Mesothelial cell of epicardium (in vitro differentiated cells): ENCODE measurements around the gene KAZN. TPM values are rescaled to one million over a fixed set of nuclear protein-coding genes. Genes with fewer than 3 reads are reported as not detected.

Experiments
- DNase-seq, 2 experiments: peaks; one replicate each; pipeline ENCODE4 v3.0.0; 2021; ENCODE audit warnings: low spot score in 2 of 2; ENCODE audit not compliant: unreplicated experiment in 2 of 2
- H3K27ac Mint-ChIP-seq: 2 replicates; pipeline ENCODE4 v1.8.0; 2021; ENCODE audit warnings: mixed read lengths
- H3K27me3 Mint-ChIP-seq: 2 replicates; pipeline ENCODE4 v1.8.0; 2021; ENCODE audit warnings: low read depth, mixed read lengths
- H3K36me3 Mint-ChIP-seq: 2 replicates; pipeline ENCODE4 v1.8.0; 2021; ENCODE audit warnings: mixed read lengths
- H3K4me1 Mint-ChIP-seq: 2 replicates; pipeline ENCODE4 v1.8.0; 2021; ENCODE audit warnings: mixed read lengths
- H3K4me3 Mint-ChIP-seq: 2 replicates; pipeline ENCODE4 v1.8.0; 2021; ENCODE audit warnings: mild to moderate bottlenecking, moderate library complexity, mixed read lengths
- H3K9me3 Mint-ChIP-seq: 2 replicates; pipeline ENCODE4 v1.8.0; 2021; ENCODE audit warnings: mixed read lengths
- CTCF ChIP-seq: fragments of 200-600 bp; sonication (generic); IDR thresholded peaks from one replicate; pipeline ENCODE4 v1.5.0; 2021; ENCODE audit warnings: antibody characterized with exemption; ENCODE audit not compliant: unreplicated experiment
- total RNA-seq: library from RNA; stranded (reverse); gene quantifications from 3 replicates; pipeline ENCODE4 v1.2.1, GENCODE V29; 2021

KAZN gene
- total RNA-seq, 1 donor from 2014 or later = 38.4 TPM

DNA sequence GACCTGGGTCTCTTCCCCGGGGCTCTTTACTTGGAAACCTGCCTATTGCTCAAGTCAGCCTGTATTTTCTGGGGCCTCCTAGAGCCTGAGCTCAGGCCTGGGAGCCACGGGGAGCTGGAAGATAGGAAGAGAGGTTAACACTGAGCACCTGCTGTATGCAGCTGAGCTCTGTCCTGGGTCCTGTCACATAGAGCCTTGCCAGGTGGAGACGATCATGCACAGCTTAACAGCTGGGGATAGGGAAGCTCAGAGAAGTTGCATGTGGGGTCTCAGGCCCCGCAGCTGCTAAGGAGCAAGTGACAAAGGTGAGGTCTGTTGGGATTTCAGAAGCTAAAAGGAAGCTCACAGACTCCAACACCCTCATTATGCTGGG is 427.6 kb downstream of the KAZN start:
- Mint-ChIP-seq H3K4me3 (no peak overlapping the region), H3K27me3 (no peaks in the 10 kb centered on the region), H3K9me3 (no peaks in the 10 kb centered on the region), H3K27ac (peak overlapping the region; percentile 66), H3K4me1 (peaks cover 25% of the 10 kb centered on the region), H3K36me3 (peaks cover 3% of the 10 kb centered on the region)
- TF ChIP-seq CTCF = no peak
- no peak for DNase-seq

DNA sequence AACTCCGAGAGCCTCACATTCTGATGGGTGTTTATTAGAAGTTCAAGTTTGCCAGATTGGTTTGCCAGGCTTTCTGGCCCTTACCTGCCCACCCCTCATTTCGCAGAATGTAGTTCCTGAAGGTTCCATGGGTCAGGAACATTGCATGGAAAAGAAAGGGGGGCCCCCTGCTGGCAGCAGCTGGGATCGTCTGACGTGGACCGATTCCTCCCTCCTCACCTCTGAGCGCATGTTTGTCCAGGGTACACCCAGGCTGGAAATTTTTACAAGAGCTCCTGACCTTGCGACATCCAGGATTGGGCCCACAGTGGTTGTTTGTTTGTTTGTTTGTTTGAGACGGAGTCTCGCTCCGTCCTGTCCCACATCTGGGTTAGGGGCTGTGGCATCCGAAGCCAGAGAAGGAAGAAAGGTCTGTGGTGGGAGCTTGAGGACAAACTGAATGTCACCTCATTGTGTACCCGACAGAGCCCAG is 429.1 kb downstream of the KAZN start:
- no peaks in the 10 kb centered on the region for H3K27me3 Mint-ChIP-seq
- peak; percentile 94 for TF ChIP-seq CTCF
- peak; percentile 53 to 89 for DNase-seq
- peaks cover 25% of the 10 kb centered on the region for H3K4me1 Mint-ChIP-seq
- no peaks in the 10 kb centered on the region for H3K9me3 Mint-ChIP-seq
- no peak overlapping the region for H3K4me3 Mint-ChIP-seq
- H3K36me3 Mint-ChIP-seq = peaks cover 3% of the 10 kb centered on the region
- H3K27ac Mint-ChIP-seq = peak overlapping the region; percentile 76

DNA sequence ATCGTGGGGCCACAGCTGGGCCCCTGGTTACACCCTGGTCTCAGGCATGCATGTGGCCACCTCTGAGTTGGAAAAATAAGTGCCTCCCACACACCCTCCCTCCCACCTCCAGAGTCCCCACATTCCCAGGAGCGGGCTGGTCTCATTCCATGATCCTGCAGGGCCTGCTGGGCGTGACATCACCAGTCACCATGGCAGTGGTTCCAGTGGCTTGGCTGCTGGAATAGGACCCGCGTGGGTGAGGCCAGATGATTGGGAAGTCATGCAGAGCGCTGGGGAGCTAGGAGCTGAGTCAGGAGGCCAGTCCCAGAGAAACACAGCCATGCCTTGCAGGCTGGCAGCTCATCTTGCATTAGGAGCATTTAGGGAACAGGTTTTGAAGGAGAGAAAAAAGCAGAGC is 429.6 kb downstream of the KAZN start:
- no peak overlapping the region for H3K4me3 Mint-ChIP-seq
- peaks cover 23% of the 10 kb centered on the region for H3K4me1 Mint-ChIP-seq

DNA sequence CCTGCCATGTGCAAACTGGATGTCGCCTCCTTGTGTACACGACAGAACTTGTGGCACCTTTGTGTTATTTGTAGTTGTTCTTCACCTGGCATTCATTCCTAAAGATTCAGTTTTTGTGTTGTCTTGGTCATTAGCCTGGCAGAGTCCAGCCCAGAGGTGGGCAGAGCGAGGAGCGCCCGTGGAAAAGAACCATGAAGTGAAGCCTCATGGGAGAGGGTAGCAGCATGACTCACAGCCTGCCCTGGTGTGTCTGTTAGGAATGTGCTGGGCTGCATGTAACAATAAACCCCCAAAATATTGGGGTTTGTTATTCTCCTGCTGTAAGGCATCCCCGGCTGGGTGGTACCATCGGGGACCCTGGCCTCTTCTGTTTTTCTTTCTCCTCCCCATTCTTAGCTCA is 430.1 kb downstream of the KAZN start:
- peaks cover 20% of the 10 kb centered on the region for H3K4me1 Mint-ChIP-seq
- no peaks in the 10 kb centered on the region for H3K9me3 Mint-ChIP-seq
- peaks cover 3% of the 10 kb centered on the region for H3K36me3 Mint-ChIP-seq
- no peak for TF ChIP-seq CTCF
- no peaks in the 10 kb centered on the region for H3K27me3 Mint-ChIP-seq
- H3K27ac Mint-ChIP-seq = peak overlapping the region; percentile 62
- H3K4me3 Mint-ChIP-seq = no peak overlapping the region
- DNase-seq = no peak

More for the DNA sequence above, 429.6 kb downstream of the KAZN start:
- peak overlapping the region; percentile 62 for H3K27ac Mint-ChIP-seq
- no peak for TF ChIP-seq CTCF
- H3K9me3 Mint-ChIP-seq = no peaks in the 10 kb centered on the region
- H3K27me3 Mint-ChIP-seq = no peaks in the 10 kb centered on the region
- DNase-seq = no peak
- H3K36me3 Mint-ChIP-seq = peaks cover 3% of the 10 kb centered on the region

DNA sequence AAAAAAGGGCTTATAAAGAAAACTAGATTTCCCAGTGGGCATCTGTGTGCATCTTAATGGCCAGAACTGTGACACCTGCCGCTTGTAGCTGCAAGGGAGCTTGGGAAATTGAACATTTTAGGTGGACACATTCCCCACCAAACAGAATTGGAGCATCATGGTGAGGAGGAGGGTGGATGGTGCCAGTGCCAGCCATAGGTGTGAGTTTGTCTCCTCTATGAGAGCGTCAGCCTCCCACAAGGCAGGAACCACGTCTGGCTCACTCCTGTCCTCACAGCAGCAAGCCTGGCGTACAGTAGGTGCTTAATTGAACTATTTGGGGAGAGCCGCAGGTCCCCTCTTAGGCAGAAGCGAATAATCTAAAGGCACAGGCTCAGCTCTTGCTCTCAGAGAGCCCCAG is 430.6 kb downstream of the KAZN start:
- Mint-ChIP-seq H3K9me3 (no peaks in the 10 kb centered on the region), H3K4me3 (no peak overlapping the region), H3K27me3 (no peaks in the 10 kb centered on the region), H3K27ac (no peak overlapping the region), H3K4me1 (peaks cover 20% of the 10 kb centered on the region), H3K36me3 (peaks cover 4% of the 10 kb centered on the region)
- no peak for TF ChIP-seq CTCF
- no peak for DNase-seq

DNA sequence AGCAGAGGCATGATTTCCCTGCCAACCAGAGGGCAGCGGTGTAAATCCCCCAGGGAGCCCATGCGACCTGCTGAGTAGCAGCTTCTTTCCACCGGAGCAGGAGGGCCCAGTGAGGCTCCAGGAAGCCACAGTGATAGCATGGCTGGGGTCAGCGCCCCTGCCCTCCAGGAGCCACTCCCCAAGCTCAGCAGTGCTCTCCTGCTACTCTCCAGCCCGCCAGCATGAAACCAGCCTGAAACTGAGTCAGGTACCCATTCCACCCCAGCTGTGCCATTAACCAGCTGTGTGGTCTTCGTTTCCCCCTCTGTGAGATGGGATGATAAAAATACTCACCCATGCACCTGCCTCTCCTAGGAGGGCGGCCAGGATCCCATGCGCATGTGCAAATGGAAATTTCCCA is 431.3 kb downstream of the KAZN start:
- Mint-ChIP-seq H3K27me3 (no peaks in the 10 kb centered on the region), H3K27ac (no peak overlapping the region), H3K36me3 (peaks cover 6% of the 10 kb centered on the region), H3K9me3 (no peaks in the 10 kb centered on the region), H3K4me3 (no peak overlapping the region), H3K4me1 (peaks cover 20% of the 10 kb centered on the region)
- TF ChIP-seq CTCF = no peak
- no peak for DNase-seq
